OCI-LY1 (cell line): Measurements from ENCODE around the gene TF.

Source experiments
- EZH2 ChIP-seq: fragments of 200-600 bp; sonication (generic), shearing (Covaris generic); IDR thresholded peaks from 2 replicates; pipeline ENCODE4 v1.8.0; 2017; ENCODE audit warnings: borderline replicate concordance, mixed run types, mild to moderate bottlenecking, antibody characterized with exemption, low read length, moderate library complexity, mixed read lengths
- TF ChIP-seq, protein P1 (sequence below): fragments of 200-600 bp; sonication (generic), shearing (Covaris generic); IDR thresholded peaks from 2 replicates; pipeline ENCODE4 v1.5.1; 2017; ENCODE audit warnings: mild to moderate bottlenecking, antibody characterized with exemption, low read length, moderate library complexity, mixed read lengths

GRCh38 chr3:133777807-133778568 lies 31.8 kb downstream of the TF start:
- TF ChIP-seq, protein P1, sequence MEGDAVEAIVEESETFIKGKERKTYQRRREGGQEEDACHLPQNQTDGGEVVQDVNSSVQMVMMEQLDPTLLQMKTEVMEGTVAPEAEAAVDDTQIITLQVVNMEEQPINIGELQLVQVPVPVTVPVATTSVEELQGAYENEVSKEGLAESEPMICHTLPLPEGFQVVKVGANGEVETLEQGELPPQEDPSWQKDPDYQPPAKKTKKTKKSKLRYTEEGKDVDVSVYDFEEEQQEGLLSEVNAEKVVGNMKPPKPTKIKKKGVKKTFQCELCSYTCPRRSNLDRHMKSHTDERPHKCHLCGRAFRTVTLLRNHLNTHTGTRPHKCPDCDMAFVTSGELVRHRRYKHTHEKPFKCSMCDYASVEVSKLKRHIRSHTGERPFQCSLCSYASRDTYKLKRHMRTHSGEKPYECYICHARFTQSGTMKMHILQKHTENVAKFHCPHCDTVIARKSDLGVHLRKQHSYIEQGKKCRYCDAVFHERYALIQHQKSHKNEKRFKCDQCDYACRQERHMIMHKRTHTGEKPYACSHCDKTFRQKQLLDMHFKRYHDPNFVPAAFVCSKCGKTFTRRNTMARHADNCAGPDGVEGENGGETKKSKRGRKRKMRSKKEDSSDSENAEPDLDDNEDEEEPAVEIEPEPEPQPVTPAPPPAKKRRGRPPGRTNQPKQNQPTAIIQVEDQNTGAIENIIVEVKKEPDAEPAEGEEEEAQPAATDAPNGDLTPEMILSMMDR = no peak
- TF ChIP-seq EZH2 = no peak
